ENCODE data around the gene EFEMP2.

GRCh38 chr11:65879617-65880016 lies 7.0 kb upstream of the EFEMP2 start, which contains the start of gene CTSW:
- TF ChIP-seq POLR2A (IDR thresholded peaks at IDR 0.05) = no peak
- TF ChIP-seq POLR2AphosphoS5 (IDR thresholded peaks at IDR 0.05) = no peak

All from stomach (tissue), 4 donors.